Fibroblast of lung (primary cell): Measurements from ENCODE around the gene MCCD1. TPM values are rescaled to one million over a fixed set of nuclear protein-coding genes. Genes with fewer than 3 reads are reported as not detected.

ENCODE experiments used
- DNase-seq, 2 donors: peaks; one replicate each; pipeline versions ENCODE4 v3.0.0 to v3.0.0-alpha.2; 2010; ENCODE audit warnings: low read depth in 2 of 2
- H2AFZ ChIP-seq: 2 replicates; pipeline ENCODE4 v1.5.1; 2012; ENCODE audit warnings: low read length, control low read depth, inconsistent platforms
- H3K27ac ChIP-seq: 2 replicates; pipeline ENCODE4 v1.5.1; 2011; ENCODE audit warnings: low read length, control low read depth; ENCODE audit not compliant: insufficient read depth
- H3K27me3 ChIP-seq: 2 replicates; pipeline ENCODE4 v1.5.1; 2011; ENCODE audit warnings: mild to moderate bottlenecking, low read length; ENCODE audit not compliant: control insufficient read depth, insufficient read depth
- H3K36me3 ChIP-seq: 2 replicates; pipeline ENCODE4 v1.5.1; 2011; ENCODE audit warnings: low read length; ENCODE audit not compliant: control insufficient read depth, insufficient read depth
- H3K4me1 ChIP-seq: 2 replicates; pipeline ENCODE4 v1.5.1; 2011; ENCODE audit warnings: low read length; ENCODE audit not compliant: control insufficient read depth, insufficient read depth; ENCODE audit errors: extremely low read depth
- H3K4me2 ChIP-seq: 2 replicates; pipeline ENCODE4 v1.5.1; 2011; ENCODE audit warnings: low read length, control low read depth; ENCODE audit not compliant: insufficient read depth; ENCODE audit errors: extremely low read depth
- H3K4me3 ChIP-seq, 4 experiments: fragments of 200-600 bp in 1 of 4; sonication (generic) in 1 of 4; replicated peaks in 1 of 4; 2 replicates each; pipeline ENCODE4 v1.5.1; 2011 to 2016; ENCODE audit warnings: low read length in 4 of 4, low read depth in 3 of 4, mild to moderate bottlenecking in 3 of 4, control low read depth in 2 of 4, inconsistent platforms in 1 of 4, mixed read lengths in 1 of 4; ENCODE audit not compliant: insufficient read depth in 1 of 4; ENCODE audit errors: control extremely low read depth in 1 of 4
- H3K79me2 ChIP-seq: 2 replicates; pipeline ENCODE4 v1.5.1; 2012; ENCODE audit warnings: mild to moderate bottlenecking, low read length, inconsistent platforms; ENCODE audit not compliant: control insufficient read depth, insufficient read depth
- H3K9ac ChIP-seq: 2 replicates; pipeline ENCODE4 v1.5.1; 2011; ENCODE audit warnings: mild to moderate bottlenecking, low read length, control low read depth; ENCODE audit not compliant: insufficient read depth
- H3K9me3 ChIP-seq: 2 replicates; pipeline ENCODE4 v1.5.1; 2012; ENCODE audit warnings: low read depth, low read length; ENCODE audit not compliant: control insufficient read depth, insufficient read depth
- H4K20me1 ChIP-seq: 2 replicates; pipeline ENCODE4 v1.5.1; 2011; ENCODE audit warnings: low read length; ENCODE audit not compliant: control insufficient read depth, insufficient read depth; ENCODE audit errors: extremely low read depth
- EZH2 ChIP-seq: IDR thresholded peaks from 2 replicates; pipeline ENCODE4 v1.5.1; 2012; ENCODE audit warnings: low read length, control low read depth, mild to moderate bottlenecking; ENCODE audit errors: missing control alignments
- polyA plus RNA-seq, 2 donors: library from polyadenylated mRNA; depleted of rRNA in 1 of 2; stranded (reverse) in 1 of 2; unstranded in 1 of 2; fragments of >200 nt; gene quantifications; 2 replicates each; pipeline ENCODE4 v1.2.1, GENCODE V29; 2011 to 2012; ENCODE audit warnings: missing spikeins in 1 of 2
- total RNA-seq: library from RNA; depleted of rRNA; stranded (reverse); fragments of >200 nt; gene quantifications from 2 replicates; pipeline ENCODE4 v1.2.1, GENCODE V29; 2014
- TF ChIP-seq, protein P1 (sequence below), 2 donors: IDR thresholded peaks in 1 of 2; conservative IDR thresholded peaks in 1 of 2; 1 replicate in 1 of 2; 2 replicates in 1 of 2; pipeline ENCODE4 v1.5.1; 2011 to 2012; ENCODE audit warnings: low read length in 2 of 2, control low read depth in 1 of 2, inconsistent platforms in 1 of 2, low read depth in 1 of 2, mild to moderate bottlenecking in 1 of 2

MCCD1 gene
- total and polyA plus RNA-seq, 2 donors (not counting 1 experiment from before 2014, with no cell fraction given): not detected

DNA sequence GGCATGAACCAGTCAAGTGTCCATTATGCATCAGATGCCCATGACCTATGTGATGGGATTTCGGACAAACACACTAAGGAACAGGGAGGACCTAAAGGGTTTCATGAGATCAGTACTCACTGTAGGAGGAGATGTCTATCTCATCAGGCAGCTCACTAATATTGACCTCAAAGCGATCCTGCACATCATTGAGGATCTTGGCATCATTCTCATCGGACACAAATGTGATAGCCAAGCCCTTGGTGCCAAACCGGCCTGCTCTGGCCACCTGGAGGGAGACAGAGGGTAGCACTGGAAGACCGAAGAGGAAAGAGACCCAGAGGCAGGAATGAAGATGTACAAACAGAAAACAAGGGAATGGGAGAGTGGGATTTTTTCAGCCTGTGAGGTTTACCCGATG is 1.9 kb downstream of the MCCD1 start:
- DNase-seq: no peak
- no peak overlapping the region for H3K9ac ChIP-seq
- H2AFZ ChIP-seq: no peak overlapping the region
- no peak for TF ChIP-seq EZH2
- TF ChIP-seq, protein P1, sequence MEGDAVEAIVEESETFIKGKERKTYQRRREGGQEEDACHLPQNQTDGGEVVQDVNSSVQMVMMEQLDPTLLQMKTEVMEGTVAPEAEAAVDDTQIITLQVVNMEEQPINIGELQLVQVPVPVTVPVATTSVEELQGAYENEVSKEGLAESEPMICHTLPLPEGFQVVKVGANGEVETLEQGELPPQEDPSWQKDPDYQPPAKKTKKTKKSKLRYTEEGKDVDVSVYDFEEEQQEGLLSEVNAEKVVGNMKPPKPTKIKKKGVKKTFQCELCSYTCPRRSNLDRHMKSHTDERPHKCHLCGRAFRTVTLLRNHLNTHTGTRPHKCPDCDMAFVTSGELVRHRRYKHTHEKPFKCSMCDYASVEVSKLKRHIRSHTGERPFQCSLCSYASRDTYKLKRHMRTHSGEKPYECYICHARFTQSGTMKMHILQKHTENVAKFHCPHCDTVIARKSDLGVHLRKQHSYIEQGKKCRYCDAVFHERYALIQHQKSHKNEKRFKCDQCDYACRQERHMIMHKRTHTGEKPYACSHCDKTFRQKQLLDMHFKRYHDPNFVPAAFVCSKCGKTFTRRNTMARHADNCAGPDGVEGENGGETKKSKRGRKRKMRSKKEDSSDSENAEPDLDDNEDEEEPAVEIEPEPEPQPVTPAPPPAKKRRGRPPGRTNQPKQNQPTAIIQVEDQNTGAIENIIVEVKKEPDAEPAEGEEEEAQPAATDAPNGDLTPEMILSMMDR (conservative IDR thresholded peaks at IDR 0.05 in 1 of 2, IDR thresholded peaks at IDR 0.05 in 1 of 2; ENCODE audit: low read depth in 1 of 2, low read length in 2 of 2): no peak
- no peak overlapping the region for H3K4me3 ChIP-seq
- peaks cover 8% of the 10 kb centered on the region for H3K4me1 ChIP-seq
- peaks cover 11% of the 10 kb centered on the region for H3K79me2 ChIP-seq
- no peak overlapping the region for H3K27ac ChIP-seq
- peaks cover 32% of the 10 kb centered on the region for H3K36me3 ChIP-seq
- no peak overlapping the region for H3K4me2 ChIP-seq
- H4K20me1 ChIP-seq: no peaks in the 10 kb centered on the region
- H3K9me3 ChIP-seq: no peaks in the 10 kb centered on the region
- H3K27me3 ChIP-seq: no peaks in the 10 kb centered on the region

DNA sequence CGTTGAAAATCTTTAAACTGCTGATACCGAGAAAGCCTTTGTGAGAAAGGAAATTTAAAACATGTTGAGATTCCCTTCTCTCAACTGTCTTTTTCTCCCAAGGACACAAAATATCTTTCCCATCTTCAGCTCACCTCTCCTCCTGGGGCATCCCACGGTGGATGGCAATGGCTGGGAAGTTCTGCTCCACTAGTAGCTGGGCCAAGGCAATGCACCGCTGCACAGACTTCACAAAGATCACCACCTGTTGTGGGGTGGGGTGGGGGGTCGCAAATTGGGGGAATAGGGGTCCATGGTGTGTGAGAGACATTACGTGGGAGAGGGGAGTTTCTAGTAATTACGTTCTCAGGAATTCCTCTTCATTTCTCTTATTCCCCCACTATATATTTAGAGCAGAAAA is 2.4 kb downstream of the MCCD1 start:
- Histone ChIP-seq H3K36me3 (peaks cover 35% of the 10 kb centered on the region), H3K9ac (no peak overlapping the region), H3K4me3 (no peak overlapping the region), H2AFZ (no peak overlapping the region), H3K4me2 (no peak overlapping the region), H3K27me3 (no peaks in the 10 kb centered on the region), H3K27ac (no peak overlapping the region), H3K9me3 (no peaks in the 10 kb centered on the region), H3K4me1 (peaks cover 3% of the 10 kb centered on the region), H3K79me2 (peaks cover 15% of the 10 kb centered on the region), H4K20me1 (no peaks in the 10 kb centered on the region)
- TF ChIP-seq EZH2: no peak
- TF ChIP-seq, protein P1 (conservative IDR thresholded peaks at IDR 0.05 in 1 of 2, IDR thresholded peaks at IDR 0.05 in 1 of 2; ENCODE audit: low read depth in 1 of 2, low read length in 2 of 2): no peak
- no peak for DNase-seq

DNA sequence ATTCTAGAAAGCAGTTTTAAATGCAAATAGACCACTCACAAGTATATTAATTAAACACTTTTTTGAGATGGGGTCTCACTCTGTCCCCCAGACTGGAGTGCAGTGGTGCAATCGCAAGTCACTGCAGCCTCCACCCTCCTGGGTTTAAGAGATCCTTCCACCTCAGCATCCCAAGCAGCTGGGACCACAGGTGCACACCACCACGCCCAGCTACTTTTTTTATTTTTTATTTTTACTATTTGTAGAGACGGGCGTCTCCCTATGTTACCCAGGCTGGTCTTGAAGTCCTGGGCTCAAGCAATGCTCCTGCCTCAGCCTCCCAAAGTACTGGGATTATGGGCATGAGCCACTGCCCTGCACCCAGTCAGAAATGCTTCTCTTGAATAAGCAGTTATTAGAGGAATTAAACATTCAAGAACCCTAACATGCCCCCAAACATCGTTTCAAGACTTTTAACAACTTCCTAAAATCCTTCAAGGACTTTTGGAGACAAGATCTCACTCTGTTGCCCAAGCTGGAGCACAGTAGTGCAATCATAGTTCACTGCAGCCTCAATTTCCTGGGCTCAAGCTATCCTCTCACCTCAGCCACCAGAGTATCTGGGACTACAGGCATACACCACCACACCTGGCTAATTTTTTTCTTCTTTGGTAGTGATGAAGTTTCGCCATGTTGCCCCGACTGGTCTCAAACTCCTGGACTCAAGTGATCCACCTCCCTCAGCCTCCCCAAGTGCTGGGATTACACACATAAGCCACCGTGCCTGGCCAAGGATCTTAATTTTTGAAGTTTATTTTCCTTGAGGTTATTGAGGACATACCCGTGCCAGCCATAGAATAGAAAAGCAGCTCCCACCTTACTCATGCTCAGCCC is 3.2 kb downstream of the MCCD1 start:
- Histone ChIP-seq H3K27me3 (no peaks in the 10 kb centered on the region), H3K79me2 (peaks cover 22% of the 10 kb centered on the region), H3K9ac (no peak overlapping the region), H2AFZ (no peak overlapping the region), H4K20me1 (no peaks in the 10 kb centered on the region), H3K4me3 (no peak overlapping the region), H3K4me1 (peaks cover under 1% of the 10 kb centered on the region), H3K9me3 (no peaks in the 10 kb centered on the region), H3K36me3 (peaks cover 36% of the 10 kb centered on the region), H3K27ac (no peak overlapping the region), H3K4me2 (no peak overlapping the region)
- TF ChIP-seq EZH2: no peak
- TF ChIP-seq, protein P1 (conservative IDR thresholded peaks at IDR 0.05 in 1 of 2, IDR thresholded peaks at IDR 0.05 in 1 of 2; ENCODE audit: low read depth in 1 of 2, low read length in 2 of 2): no peak
- no peak for DNase-seq
